Measurements from ENCODE around the gene REST.
A peak's percentile ranks its signal among the peaks of the same experiment; 100 is the strongest.

Gene REST

DNA sequence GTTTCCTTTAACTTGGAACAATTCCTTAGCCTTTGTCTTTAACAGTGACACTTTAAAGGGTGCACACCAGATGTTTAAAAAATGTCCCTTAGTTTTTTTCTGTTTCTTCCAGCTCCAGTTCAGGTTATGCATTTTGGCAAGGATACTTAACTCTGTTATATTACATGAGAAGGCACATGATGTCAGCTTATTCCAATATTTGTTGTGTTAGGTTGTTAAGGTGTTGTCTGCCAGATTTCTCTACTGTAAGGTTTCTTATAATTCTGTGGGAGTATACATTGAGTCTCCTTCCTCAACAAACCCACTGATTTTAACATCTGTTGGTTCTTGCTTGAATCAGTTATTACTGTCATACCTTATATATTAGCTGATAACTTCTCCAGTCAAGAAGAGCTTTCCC is 33.3 kb downstream of the REST start:
- Histone ChIP-seq H3K27ac (no peak overlapping the region), H3K4me3 (no peak overlapping the region)
- TF ChIP-seq, protein P1, sequence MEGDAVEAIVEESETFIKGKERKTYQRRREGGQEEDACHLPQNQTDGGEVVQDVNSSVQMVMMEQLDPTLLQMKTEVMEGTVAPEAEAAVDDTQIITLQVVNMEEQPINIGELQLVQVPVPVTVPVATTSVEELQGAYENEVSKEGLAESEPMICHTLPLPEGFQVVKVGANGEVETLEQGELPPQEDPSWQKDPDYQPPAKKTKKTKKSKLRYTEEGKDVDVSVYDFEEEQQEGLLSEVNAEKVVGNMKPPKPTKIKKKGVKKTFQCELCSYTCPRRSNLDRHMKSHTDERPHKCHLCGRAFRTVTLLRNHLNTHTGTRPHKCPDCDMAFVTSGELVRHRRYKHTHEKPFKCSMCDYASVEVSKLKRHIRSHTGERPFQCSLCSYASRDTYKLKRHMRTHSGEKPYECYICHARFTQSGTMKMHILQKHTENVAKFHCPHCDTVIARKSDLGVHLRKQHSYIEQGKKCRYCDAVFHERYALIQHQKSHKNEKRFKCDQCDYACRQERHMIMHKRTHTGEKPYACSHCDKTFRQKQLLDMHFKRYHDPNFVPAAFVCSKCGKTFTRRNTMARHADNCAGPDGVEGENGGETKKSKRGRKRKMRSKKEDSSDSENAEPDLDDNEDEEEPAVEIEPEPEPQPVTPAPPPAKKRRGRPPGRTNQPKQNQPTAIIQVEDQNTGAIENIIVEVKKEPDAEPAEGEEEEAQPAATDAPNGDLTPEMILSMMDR (IDR thresholded peaks at IDR 0.05), result no peak
- no peak for DNase-seq (ENCODE audit: low spot score)

DNA sequence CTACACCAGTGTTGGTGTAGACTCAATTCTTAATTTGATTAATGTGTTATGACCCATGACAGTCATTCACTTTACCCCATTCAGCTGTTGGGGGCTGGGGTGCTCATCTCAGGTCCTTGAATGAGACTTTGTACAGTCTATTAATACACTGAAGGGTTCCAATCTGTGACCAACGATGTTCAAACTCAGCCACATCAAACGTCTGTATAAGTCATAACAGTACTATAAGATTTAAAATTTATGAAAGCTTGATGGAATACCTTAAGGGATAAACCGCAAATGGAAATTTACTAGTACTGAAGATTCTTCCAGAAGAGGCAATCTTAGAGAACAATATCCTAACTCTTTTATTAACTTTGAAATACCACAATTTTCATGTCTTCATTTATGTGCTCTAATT is 33.7 kb downstream of the REST start:
- H3K27ac ChIP-seq, result no peak overlapping the region
- no peak for DNase-seq (ENCODE audit: low spot score)
- H3K4me3 ChIP-seq, result no peak overlapping the region
- TF ChIP-seq, protein P1 (IDR thresholded peaks at IDR 0.05), result no peak

DNA sequence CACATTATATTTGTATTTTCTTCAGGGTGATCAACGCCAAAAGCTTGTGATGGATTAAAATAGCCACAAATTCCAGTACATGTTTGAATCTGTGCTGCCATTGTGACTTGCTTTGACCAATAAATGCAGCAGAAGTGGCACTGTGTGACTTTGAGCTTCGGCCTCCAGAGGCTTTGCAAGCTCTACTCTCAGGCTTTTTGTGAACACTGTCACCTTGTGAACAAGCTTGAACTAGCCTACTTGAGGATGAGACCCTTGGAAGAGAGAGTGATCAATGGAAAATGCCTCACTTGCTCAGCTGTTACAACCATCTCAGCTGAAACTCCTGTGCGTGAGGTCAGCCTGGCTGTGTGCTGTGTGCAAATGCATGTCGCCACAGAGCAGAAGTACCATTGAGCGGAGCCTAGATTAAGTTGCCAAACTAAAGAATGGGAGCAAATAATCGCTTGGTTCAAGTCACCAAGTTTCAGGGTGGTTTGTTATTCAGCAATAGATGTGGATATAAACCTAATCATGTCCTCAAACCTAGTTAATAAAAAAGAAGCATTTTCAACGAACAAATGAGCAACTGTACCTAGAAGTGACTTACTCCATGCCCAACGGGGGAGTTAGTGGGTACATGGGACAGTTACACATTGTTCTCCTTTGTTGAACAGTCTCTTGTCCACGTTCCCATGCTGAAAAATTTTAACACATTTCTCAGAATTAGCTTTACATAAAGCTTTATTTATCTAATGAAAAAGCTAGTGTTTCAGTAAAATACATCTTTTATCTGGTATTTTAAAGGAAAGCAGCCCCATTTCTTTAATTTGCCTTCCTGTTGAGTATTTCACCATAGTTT is 46.2 kb downstream of the REST start:
- no peak overlapping the region for H3K4me3 ChIP-seq
- no peak for DNase-seq (ENCODE audit: low spot score)
- H3K27ac ChIP-seq, result no peak overlapping the region
- TF ChIP-seq, protein P1 (IDR thresholded peaks at IDR 0.05), result no peak

DNA sequence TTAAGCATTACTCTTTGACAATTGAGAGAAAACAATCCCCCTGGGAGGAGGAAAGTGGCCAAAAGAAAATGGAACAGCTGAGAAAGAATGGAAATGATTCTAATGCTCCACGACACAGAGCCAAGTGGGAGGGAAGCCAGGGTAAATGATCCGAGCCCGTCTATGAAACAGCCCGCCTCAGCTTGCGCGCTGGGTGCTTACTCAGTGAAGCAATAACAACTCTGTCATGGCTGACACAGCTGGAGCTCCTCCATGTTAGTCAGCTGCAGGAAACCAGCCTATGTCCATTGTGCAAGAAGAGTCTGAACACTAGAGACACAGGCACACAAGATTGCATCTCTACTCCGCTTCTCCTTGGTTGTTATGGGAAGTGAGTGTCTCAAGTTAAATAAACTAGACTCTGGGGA is 50.4 kb downstream of the REST start:
- peak overlapping the region in 1 of 2 donors; percentile 20 for H3K27ac ChIP-seq
- TF ChIP-seq, protein P1 (IDR thresholded peaks at IDR 0.05), result no peak
- H3K4me3 ChIP-seq, result peak overlapping the region; percentile 44
- peak; percentile 91 for DNase-seq (ENCODE audit: low spot score)

DNA sequence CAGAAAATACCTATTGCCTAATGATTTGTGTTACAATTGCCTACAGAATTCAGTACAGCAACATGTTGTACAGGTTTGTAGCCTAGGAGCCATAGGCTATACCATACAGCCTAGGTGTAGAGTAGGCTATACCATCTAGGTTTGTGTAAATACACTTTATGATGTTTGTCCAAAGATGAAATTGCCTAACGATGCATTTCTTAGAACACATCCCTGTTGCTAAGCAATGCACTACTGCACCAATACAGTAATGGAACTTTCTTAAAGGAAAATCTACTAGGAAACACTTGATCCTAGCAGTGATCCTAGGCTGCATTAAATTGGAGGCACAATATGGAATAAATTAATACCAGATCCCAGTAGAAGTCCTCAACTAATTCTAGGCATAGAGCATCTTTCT is 51.4 kb downstream of the REST start:
- TF ChIP-seq, protein P1 (IDR thresholded peaks at IDR 0.05), result no peak
- DNase-seq (ENCODE audit: low spot score), result no peak
- Histone ChIP-seq H3K27ac (no peak overlapping the region), H3K4me3 (no peak overlapping the region)

DNA sequence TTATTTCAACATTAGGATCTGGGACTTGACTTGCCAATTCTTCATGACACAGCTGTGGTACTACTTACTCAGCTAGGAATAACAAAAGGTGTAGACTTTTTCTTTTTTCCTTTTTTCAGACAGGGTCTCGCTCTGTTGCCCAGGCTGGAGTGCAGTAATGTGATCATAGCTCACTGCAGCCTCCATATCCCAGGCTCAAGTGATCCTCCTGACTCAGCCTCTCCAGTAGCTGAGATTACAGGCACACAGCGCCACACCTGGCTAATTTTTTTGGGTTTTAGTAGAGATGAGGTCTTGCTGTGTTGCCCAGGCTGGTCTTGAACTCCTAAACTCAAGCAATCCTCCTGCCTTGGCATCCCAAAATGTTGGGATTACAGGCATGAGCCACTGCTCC is 53.4 kb downstream of the REST start:
- TF ChIP-seq, protein P1 (IDR thresholded peaks at IDR 0.05), result no peak
- no peak overlapping the region for H3K27ac ChIP-seq
- DNase-seq (ENCODE audit: low spot score), result no peak
- no peak overlapping the region for H3K4me3 ChIP-seq

DNA sequence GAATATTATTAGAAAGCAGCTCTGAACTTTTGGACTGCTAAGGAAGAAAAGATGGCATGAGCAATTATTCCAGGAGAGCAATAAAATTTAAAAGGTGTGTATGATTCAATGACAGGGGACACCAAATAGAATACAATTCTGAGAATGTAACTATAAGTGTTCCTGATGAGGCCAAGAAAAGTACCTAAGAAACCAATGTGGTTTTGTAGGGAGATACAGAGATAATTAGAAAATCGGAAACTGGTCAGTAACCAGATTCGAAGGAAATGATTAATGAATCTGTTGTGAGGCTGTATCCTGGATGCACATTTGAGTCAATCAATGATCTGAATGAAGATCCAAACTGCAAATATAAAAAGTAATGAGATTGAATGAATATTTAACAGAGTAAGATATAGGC is 63.7 kb downstream of the REST start:
- Histone ChIP-seq H3K4me3 (no peak overlapping the region), H3K27ac (no peak overlapping the region)
- no peak for DNase-seq (ENCODE audit: low spot score)
- TF ChIP-seq, protein P1 (IDR thresholded peaks at IDR 0.05), result no peak

Measured in coronary artery (tissue), 2 donors.